Gastrocnemius medialis (tissue), 4 donors: ENCODE results near the gene MCU. TPM values are rescaled to one million over a fixed set of nuclear protein-coding genes. Genes with fewer than 3 reads are reported as not detected.
A peak's percentile ranks its signal among the peaks of the same experiment; 100 is the strongest.

Source experiments
- ATAC-seq, 2 donors: fragments of 150-250 bp; one replicate each; pipeline ENCODE4 v1.9.1; 2016
- DNase-seq, 2 donors: peaks; one replicate each; pipeline ENCODE4 v3.0.0-alpha.2; 2019
- H3K27ac ChIP-seq, 4 donors: fragments of 200-600 bp; sonication (generic); 1 replicate in 1 of 4; 2 replicates in 3 of 4; pipeline ENCODE4 v1.5.1; 2016 to 2018; ENCODE audit warnings: mild to moderate bottlenecking in 2 of 4, moderate library complexity in 1 of 4
- H3K27me3 ChIP-seq, 3 donors: fragments of 200-600 bp; sonication (generic) in 2 of 3; 1 replicate in 1 of 3; 2 replicates in 2 of 3; pipeline versions ENCODE4 v1.5.1 to v1.6.0; 2016 to 2019; ENCODE audit warnings: mild to moderate bottlenecking in 1 of 3, moderate library complexity in 1 of 3
- H3K36me3 ChIP-seq, 2 donors: fragments of 200-600 bp; sonication (generic) in 1 of 2; one replicate each; pipeline ENCODE4 v1.5.1; 2017 to 2018
- H3K4me1 ChIP-seq, 2 donors: fragments of 200-600 bp; sonication (generic) in 1 of 2; one replicate each; pipeline ENCODE4 v1.5.1; 2016 to 2017; ENCODE audit warnings: mild to moderate bottlenecking in 2 of 2
- H3K4me3 ChIP-seq, 4 donors: fragments of 200-600 bp; sonication (generic) in 3 of 4; 1 replicate in 1 of 4; 2 replicates in 3 of 4; pipeline ENCODE4 v1.5.1; 2016 to 2019; ENCODE audit warnings: mild to moderate bottlenecking in 2 of 4
- H3K9me3 ChIP-seq, 3 donors: fragments of 200-600 bp; sonication (generic) in 2 of 3; 1 replicate in 1 of 3; 2 replicates in 2 of 3; pipeline ENCODE4 v1.5.1; 2016 to 2019
- POLR2A ChIP-seq, 2 donors: fragments of 450-650 bp; IDR thresholded peaks; one replicate each; pipeline ENCODE4 v1.6.1; 2017; ENCODE audit warnings: antibody characterized with exemption in 2 of 2, mild to moderate bottlenecking in 2 of 2, moderate library complexity in 2 of 2
- in situ Hi-C, 4 donors: fragments of 200-750 bp; cut with MboI; loops; one replicate each; pipeline versions ENCODE4 v1.15.0 to v1.8.0; 2017; ENCODE audit warnings: low sequenced_read_pairs in 4 of 4
- intact Hi-C: fragments of 100-400 bp; cut with DNase I; formaldehyde crosslinking; loops from one replicate; pipeline ENCODE4 v1.15.1; 2023; ENCODE audit warnings: low total_unique reads
- total RNA-seq, 4 donors: library from RNA; depleted of rRNA; stranded (reverse); fragments of >200 nt; gene quantifications; one replicate each; pipeline versions ENCODE4 v1.1.0 to v1.2.3, GENCODE V29; 2016
- TF ChIP-seq, protein P1 (sequence below), 5 experiments: fragments of 450-650 bp in 3 of 5; fragments of 200-600 bp in 2 of 5; sonication (generic) in 2 of 5; IDR thresholded peaks in 4 of 5; conservative IDR thresholded peaks in 1 of 5; 1 replicate in 4 of 5; 2 replicates in 1 of 5; pipeline ENCODE4 v1.5.1; 2016 to 2019; ENCODE audit warnings: antibody characterized with exemption in 5 of 5, mild to moderate bottlenecking in 3 of 5, moderate library complexity in 3 of 5

Gene MCU
- total RNA-seq, 4 donors from 2014 or later: 25.1 to 61.3 (median 49.0) TPM

DNA sequence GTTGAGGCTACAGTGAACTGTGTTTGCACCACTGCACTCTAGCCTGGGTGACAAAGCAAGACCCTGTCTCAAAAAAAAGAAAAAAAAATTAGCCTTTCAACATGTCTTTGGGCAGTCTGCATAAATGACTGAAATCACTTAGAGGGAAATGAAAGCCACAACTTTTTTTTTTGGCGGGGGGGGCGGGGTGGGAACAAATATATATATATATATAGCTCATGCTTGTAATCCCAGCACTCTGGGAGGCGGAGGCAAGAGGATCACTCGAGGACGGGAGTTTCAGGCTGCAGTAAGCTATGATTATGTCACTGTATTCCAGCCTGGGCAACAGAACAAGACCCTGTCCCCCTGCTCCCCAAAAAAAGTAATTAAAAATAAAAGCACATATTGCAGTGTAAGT is 42.7 kb upstream of the MCU start:
- Histone ChIP-seq H3K36me3 (no peaks in the 10 kb centered on the region), H3K27me3 (no peaks in the 10 kb centered on the region), H3K9me3 (no peaks in the 10 kb centered on the region), H3K27ac (no peak overlapping the region), H3K4me3 (no peak overlapping the region), H3K4me1 (peaks cover 10 to 16% of the 10 kb centered on the region in 2 donors)
- in situ Hi-C loops (no loop called here), intact Hi-C loops (no loop called here)
- ATAC-seq (no peak), DNase-seq (no peak)
- TF ChIP-seq, protein P1, sequence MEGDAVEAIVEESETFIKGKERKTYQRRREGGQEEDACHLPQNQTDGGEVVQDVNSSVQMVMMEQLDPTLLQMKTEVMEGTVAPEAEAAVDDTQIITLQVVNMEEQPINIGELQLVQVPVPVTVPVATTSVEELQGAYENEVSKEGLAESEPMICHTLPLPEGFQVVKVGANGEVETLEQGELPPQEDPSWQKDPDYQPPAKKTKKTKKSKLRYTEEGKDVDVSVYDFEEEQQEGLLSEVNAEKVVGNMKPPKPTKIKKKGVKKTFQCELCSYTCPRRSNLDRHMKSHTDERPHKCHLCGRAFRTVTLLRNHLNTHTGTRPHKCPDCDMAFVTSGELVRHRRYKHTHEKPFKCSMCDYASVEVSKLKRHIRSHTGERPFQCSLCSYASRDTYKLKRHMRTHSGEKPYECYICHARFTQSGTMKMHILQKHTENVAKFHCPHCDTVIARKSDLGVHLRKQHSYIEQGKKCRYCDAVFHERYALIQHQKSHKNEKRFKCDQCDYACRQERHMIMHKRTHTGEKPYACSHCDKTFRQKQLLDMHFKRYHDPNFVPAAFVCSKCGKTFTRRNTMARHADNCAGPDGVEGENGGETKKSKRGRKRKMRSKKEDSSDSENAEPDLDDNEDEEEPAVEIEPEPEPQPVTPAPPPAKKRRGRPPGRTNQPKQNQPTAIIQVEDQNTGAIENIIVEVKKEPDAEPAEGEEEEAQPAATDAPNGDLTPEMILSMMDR (IDR thresholded peaks at IDR 0.05 in 4 of 5, conservative IDR thresholded peaks at IDR 0.05 in 1 of 5): no peak
- no peak for TF ChIP-seq POLR2A (IDR thresholded peaks at IDR 0.05)

DNA sequence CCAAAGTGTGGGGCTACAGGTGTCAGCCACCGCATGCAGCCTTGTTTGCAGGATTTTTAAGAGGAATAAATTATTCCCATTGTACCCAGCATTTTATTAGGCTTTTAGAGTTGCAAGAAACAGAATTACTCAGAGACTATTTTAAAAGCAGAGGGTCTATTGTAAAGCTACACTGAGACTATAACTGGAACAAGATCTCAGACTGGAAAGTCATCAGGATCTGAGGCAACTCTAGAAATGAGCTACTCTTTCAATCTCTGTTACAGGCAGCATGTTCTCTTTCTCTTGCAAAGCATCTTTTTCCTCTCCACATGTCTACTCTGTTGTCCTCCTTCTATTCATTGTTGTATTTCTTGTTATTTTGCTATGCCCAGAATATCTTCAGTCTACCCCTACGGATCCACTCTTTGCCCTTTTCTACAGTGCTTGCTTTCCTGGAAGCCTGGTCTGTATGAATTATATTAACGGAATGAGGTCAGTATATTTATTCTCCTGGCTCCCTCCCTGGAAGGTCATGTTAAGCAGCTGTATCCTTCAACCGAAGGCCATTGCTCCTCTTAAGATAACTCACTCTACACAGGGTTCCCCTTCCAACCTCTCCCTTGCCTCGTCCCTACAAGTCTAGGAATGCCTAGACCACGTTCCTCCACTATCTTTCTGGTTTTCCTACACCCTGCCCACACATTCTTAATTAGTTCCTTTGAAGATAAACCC is 38.4 kb upstream of the MCU start:
- no peak overlapping the region for H3K4me3 ChIP-seq
- in situ Hi-C loops (no loop called here), intact Hi-C loops (no loop called here)
- peak overlapping the region; percentile 39 to 79 (median 72) for H3K27ac ChIP-seq
- DNase-seq (no peak), ATAC-seq (peak; percentile 94)
- no peaks in the 10 kb centered on the region for H3K36me3 ChIP-seq
- TF ChIP-seq, protein P1 (IDR thresholded peaks at IDR 0.05 in 4 of 5, conservative IDR thresholded peaks at IDR 0.05 in 1 of 5): no peak
- no peak for TF ChIP-seq POLR2A (IDR thresholded peaks at IDR 0.05)
- H3K9me3 ChIP-seq: no peaks in the 10 kb centered on the region
- H3K27me3 ChIP-seq: no peaks in the 10 kb centered on the region
- H3K4me1 ChIP-seq: peaks cover 6 to 11% of the 10 kb centered on the region in 2 donors

DNA sequence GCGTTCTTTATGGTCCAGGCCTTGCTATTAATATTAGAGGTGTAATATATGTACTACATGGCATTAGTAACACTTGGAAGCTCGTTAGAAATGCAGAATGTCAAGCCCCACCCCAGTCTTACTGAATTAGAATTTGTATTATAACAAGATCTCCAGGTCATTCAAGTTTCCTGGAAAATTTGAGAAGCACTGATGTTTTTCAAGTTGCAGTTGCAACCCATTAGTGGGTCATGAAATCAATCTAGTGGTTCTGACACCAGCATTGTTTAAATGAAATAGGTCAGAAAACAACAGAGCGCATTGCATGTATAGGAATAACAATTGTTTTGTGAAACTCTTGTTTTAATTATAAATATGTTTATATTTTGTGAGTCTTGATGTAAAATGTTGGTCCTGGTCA is 37.2 kb upstream of the MCU start:
- no peak overlapping the region for H3K27ac ChIP-seq
- in situ Hi-C loops: no loop called here

DNA sequence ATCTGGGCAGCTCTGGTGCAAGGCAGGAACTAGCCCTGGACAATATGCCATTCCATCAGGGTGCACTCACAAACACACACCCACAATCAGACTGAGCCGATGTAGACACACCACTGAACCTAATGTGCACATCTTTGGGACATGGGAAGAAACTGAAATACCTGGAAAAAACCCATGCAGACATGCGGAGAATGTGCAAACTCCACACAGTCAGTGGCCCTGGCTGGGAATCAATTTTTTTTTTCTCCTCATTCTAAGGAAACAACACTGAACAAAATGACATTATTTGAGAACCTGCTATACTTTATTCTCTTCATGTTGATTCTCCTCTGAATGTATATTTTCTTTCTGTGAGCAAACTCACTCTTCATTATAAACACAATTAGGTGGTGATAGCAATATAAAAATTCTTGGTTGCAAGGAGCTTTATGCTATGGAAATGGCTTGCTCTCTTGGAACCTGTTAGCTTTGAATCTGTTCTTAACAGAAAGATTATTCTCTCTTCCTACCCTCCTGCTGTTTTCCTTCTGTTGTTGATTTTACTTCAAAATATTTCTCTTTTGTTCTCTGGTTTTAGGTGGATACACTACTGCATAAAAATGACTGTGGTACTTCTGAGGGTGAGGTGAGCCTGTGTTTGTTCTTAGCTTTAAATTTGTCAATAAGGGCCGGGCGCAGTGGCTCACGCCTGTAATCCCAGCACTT is 33.1 kb upstream of the MCU start:
- no peak for TF ChIP-seq POLR2A (IDR thresholded peaks at IDR 0.05)
- TF ChIP-seq, protein P1 (IDR thresholded peaks at IDR 0.05 in 4 of 5, conservative IDR thresholded peaks at IDR 0.05 in 1 of 5): no peak
- Histone ChIP-seq H3K27me3 (no peaks in the 10 kb centered on the region), H3K36me3 (no peaks in the 10 kb centered on the region), H3K27ac (no peak overlapping the region), H3K4me3 (no peak overlapping the region), H3K4me1 (peaks cover 0 to 3% of the 10 kb centered on the region in 2 donors), H3K9me3 (no peaks in the 10 kb centered on the region)
- DNase-seq (no peak), ATAC-seq (no peak)
- in situ Hi-C loops (no loop called here), intact Hi-C loops (no loop called here)

More for the DNA sequence above, 37.2 kb upstream of the MCU start:
- Histone ChIP-seq H3K9me3 (no peaks in the 10 kb centered on the region), H3K4me1 (peaks cover 6 to 11% of the 10 kb centered on the region in 2 donors), H3K36me3 (no peaks in the 10 kb centered on the region), H3K4me3 (no peak overlapping the region), H3K27me3 (no peaks in the 10 kb centered on the region)
- ATAC-seq: no peak
- intact Hi-C loops: no loop called here
- no peak for DNase-seq
- TF ChIP-seq, protein P1 (IDR thresholded peaks at IDR 0.05 in 4 of 5, conservative IDR thresholded peaks at IDR 0.05 in 1 of 5): no peak
- no peak for TF ChIP-seq POLR2A (IDR thresholded peaks at IDR 0.05)
